H1 (cell line): ENCODE results near the gene FMNL2. TPM values are rescaled to one million over a fixed set of nuclear protein-coding genes. Genes with fewer than 3 reads are reported as not detected.

Source experiments
- BCL11A ChIP-seq, 2 experiments: IDR thresholded peaks; one replicate each; pipeline ENCODE4 v1.6.1; 2011; ENCODE audit warnings: low read depth in 2 of 2, low read length in 2 of 2, mild to moderate bottlenecking in 2 of 2
- FOSL1 ChIP-seq: IDR thresholded peaks from 2 replicates; pipeline ENCODE4 v1.6.1; 2011; ENCODE audit warnings: mild to moderate bottlenecking, low read depth, low read length, moderate library complexity; ENCODE audit not compliant: insufficient read depth
- HDAC6 ChIP-seq: IDR thresholded peaks from one replicate; pipeline ENCODE4 v1.7.1; 2012; ENCODE audit warnings: low read depth, mild to moderate bottlenecking, inconsistent platforms, low read length, moderate library complexity
- RAD21 ChIP-seq, 2 experiments: IDR thresholded peaks in 1 of 2; conservative IDR thresholded peaks in 1 of 2; 2 replicates each; pipeline ENCODE4 v1.6.1; 2011; ENCODE audit warnings: low read depth in 2 of 2, low read length in 2 of 2, improper control_type of control experiment in 1 of 2, inconsistent platforms in 1 of 2, mild to moderate bottlenecking in 1 of 2, moderate library complexity in 1 of 2
- RBBP5 ChIP-seq: IDR thresholded peaks from 2 replicates; pipeline ENCODE4 v1.7.1; 2012; ENCODE audit warnings: low read depth, mild to moderate bottlenecking, inconsistent platforms, low read length, moderate library complexity, borderline replicate concordance
- SRF ChIP-seq: IDR thresholded peaks from 2 replicates; pipeline ENCODE4 v1.6.1; 2011; ENCODE audit warnings: mild to moderate bottlenecking, low read depth, low read length, moderate library complexity
- polyA plus RNA-seq, 7 experiments: library from polyadenylated mRNA; depleted of rRNA in 3 of 7; stranded (reverse) in 5 of 7; unstranded in 2 of 7; fragments of >200 nt in 5 of 7; fragments of 200-250 nt in 2 of 7; gene quantifications; 1 replicate in 5 of 7; 2 replicates in 1 of 7; 4 replicates in 1 of 7; pipeline versions ENCODE4 v1.2.1 to v1.2.3, GENCODE V29; 2011 to 2013; ENCODE audit warnings: missing spikeins in 2 of 7, mixed read lengths in 2 of 7
- total RNA-seq: library from RNA; stranded (reverse); fragmentation: NEBNext Ultra II Directional; extraction: Animal tissue kit (Norgen Biotek cat#: 25700); gene quantifications from 2 replicates; pipeline ENCODE4 v1.2.1, GENCODE V29; 2021
- TF ChIP-seq, protein P1 (sequence below): IDR thresholded peaks from 2 replicates; pipeline ENCODE4 v1.6.1; 2012; ENCODE audit warnings: inconsistent platforms

FMNL2 gene
- total and polyA plus RNA-seq, 2 of the 8 experiments (the other 6 are each of a cell fraction or from before 2014, with no cell fraction given), result 15.5 to 45.1 TPM

GRCh38 chr2:152472481-152472887 is 137.5 kb downstream of the FMNL2 start (continued):
- TF ChIP-seq RAD21 (IDR thresholded peaks at IDR 0.05 in 1 of 2, conservative IDR thresholded peaks at IDR 0.05 in 1 of 2; ENCODE audit: low read depth in 2 of 2, low read length in 2 of 2) (no peak), SRF (no peak), FOSL1 (no peak), RBBP5 (no peak), BCL11A (IDR thresholded peaks at IDR 0.05; ENCODE audit: low read depth in 2 of 2, low read length in 2 of 2) (no peak), HDAC6 (no peak)
- TF ChIP-seq, protein P1, sequence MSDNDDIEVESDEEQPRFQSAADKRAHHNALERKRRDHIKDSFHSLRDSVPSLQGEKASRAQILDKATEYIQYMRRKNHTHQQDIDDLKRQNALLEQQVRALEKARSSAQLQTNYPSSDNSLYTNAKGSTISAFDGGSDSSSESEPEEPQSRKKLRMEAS, result no peak
